K562 (cell line): ENCODE results near the gene ARHGEF17. TPM values are rescaled to one million over a fixed set of nuclear protein-coding genes. Genes with fewer than 3 reads are reported as not detected.

Experiments
- BHLHE40 ChIP-seq: IDR thresholded peaks from 2 replicates; pipeline ENCODE4 v1.6.1; 2011; ENCODE audit warnings: low read length, improper control_type of control experiment
- CTBP1 ChIP-seq: fragments of 450-650 bp; IDR thresholded peaks from 2 replicates; pipeline ENCODE4 v1.6.1; 2016; ENCODE audit warnings: borderline replicate concordance
- ILK ChIP-seq: fragments of 450-650 bp; IDR thresholded peaks from 2 replicates; pipeline ENCODE4 v1.6.1; 2016; ENCODE audit warnings: missing genetic modification characterization, low read depth, mild to moderate bottlenecking, missing compliant biosample characterization, moderate library complexity, borderline replicate concordance
- KDM2B ChIP-seq: fragments of 250-450 bp; sonication (Bioruptor Pico); IDR thresholded peaks from 2 replicates; pipeline ENCODE4 v1.8.0; 2021; ENCODE audit warnings: mild to moderate bottlenecking, moderate library complexity
- KLF16 ChIP-seq: IDR thresholded peaks from 2 replicates; pipeline ENCODE4 v1.6.1; 2016; ENCODE audit warnings: antibody characterized with exemption
- MYNN ChIP-seq, 2 experiments: sonication (generic); formaldehyde crosslinking in 1 of 2; IDR thresholded peaks; 2 replicates each; pipeline versions ENCODE4 v1.5.0 to v1.6.1; 2016 to 2020; ENCODE audit warnings: antibody characterized with exemption in 1 of 2, missing genetic modification reagents in 1 of 2
- RBM34 ChIP-seq: fragments of 200-400 bp; formaldehyde crosslinking; IDR thresholded peaks from 2 replicates; pipeline ENCODE4 v1.6.1; 2018; ENCODE audit warnings: low read length, borderline replicate concordance; ENCODE audit not compliant: insufficient read depth
- ZNF217 ChIP-seq: sonication (generic); formaldehyde crosslinking; IDR thresholded peaks from 2 replicates; pipeline ENCODE4 v1.8.0; 2022; ENCODE audit warnings: mild to moderate bottlenecking, missing genetic modification reagents
- ZNF407 ChIP-seq: fragments of 450-650 bp; IDR thresholded peaks from 2 replicates; pipeline ENCODE4 v1.6.1; 2016; ENCODE audit warnings: low read depth
- ZNF449 ChIP-seq: fragments of 250-450 bp; sonication (Bioruptor Pico); IDR thresholded peaks from 2 replicates; pipeline ENCODE4 v1.8.0; 2022; ENCODE audit warnings: moderate library complexity, mild to moderate bottlenecking, inconsistent platforms
- polyA plus RNA-seq, 8 experiments: library from polyadenylated mRNA; depleted of rRNA in 4 of 8; stranded (reverse) in 5 of 8; unstranded in 3 of 8; fragments of >200 nt; fragmentation: Nextera tagmentation in 2 of 8; fragmentation: Illumina TruSeq in 1 of 8; extraction: Ambion mirVana in 2 of 8; extraction: Trizol in 1 of 8; gene quantifications; 2 replicates each; pipeline versions ENCODE4 v1.2.1 to v1.2.3, GENCODE V29; 2011 to 2014; ENCODE audit warnings: inconsistent platforms in 1 of 8, missing spikeins in 1 of 8
- total RNA-seq, 7 experiments: library from RNA; depleted of rRNA in 6 of 7; stranded (reverse); fragments of >200 nt in 6 of 7; fragmentation: Illumina TruSeq in 2 of 7; extraction: Trizol in 2 of 7; gene quantifications; 2 replicates each; pipeline versions ENCODE4 v1.2.1 to v1.2.3, GENCODE V29; 2011 to 2021; ENCODE audit warnings: low replicate concordance in 1 of 7
- TF ChIP-seq, protein P1 (sequence below): fragments of 450-650 bp; IDR thresholded peaks from 2 replicates; pipeline ENCODE4 v1.6.1; 2017; ENCODE audit warnings: antibody characterized with exemption, mild to moderate bottlenecking
- TF ChIP-seq, protein P2 (sequence below): fragments of 250-450 bp; sonication (Bioruptor Pico); IDR thresholded peaks from 2 replicates; pipeline ENCODE4 v1.5.0; 2020; ENCODE audit warnings: mild to moderate bottlenecking

Gene ARHGEF17
- total and polyA plus RNA-seq, 9 of the 15 experiments (the other 6 are each of a cell fraction or from before 2014, with no cell fraction given) = 0.04 to 0.68 (median 0.10) TPM; not detected in 2

DNA sequence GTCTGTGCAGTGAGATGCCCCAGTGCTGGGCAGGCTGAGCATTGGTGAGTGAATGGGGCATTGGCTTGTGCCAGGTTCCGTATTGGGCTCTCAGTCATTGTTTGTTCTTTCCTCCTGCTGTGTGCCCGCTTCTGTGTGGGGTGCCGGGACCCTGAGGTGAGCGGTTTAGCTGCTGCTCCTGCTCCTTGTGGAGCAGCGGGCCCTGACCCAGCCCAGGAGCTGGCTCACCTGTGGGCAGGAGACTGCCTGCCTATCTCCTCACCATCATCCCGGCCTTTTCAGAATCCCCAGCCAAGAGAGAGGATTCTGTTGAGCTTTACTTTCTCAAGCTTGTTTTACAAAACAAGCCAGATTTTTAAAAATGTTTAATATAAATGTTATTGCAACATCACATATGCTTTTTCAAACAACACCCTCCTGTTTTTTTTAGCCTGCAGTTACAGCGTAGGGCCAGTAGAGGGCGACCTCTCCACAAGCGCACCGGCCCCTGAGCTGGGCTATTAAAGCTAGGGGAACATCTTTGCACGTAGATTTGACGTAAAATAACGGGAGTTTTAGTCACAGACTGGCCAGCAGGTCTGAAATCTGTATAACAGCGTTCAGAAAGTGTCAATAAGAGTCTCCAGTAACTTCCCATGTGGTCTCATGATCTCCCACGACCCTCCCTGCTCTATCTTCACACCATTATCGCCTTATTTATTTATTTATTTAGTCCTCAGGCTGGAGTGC is 43.0 kb downstream of the ARHGEF17 start (continued):
- TF ChIP-seq, protein P1, sequence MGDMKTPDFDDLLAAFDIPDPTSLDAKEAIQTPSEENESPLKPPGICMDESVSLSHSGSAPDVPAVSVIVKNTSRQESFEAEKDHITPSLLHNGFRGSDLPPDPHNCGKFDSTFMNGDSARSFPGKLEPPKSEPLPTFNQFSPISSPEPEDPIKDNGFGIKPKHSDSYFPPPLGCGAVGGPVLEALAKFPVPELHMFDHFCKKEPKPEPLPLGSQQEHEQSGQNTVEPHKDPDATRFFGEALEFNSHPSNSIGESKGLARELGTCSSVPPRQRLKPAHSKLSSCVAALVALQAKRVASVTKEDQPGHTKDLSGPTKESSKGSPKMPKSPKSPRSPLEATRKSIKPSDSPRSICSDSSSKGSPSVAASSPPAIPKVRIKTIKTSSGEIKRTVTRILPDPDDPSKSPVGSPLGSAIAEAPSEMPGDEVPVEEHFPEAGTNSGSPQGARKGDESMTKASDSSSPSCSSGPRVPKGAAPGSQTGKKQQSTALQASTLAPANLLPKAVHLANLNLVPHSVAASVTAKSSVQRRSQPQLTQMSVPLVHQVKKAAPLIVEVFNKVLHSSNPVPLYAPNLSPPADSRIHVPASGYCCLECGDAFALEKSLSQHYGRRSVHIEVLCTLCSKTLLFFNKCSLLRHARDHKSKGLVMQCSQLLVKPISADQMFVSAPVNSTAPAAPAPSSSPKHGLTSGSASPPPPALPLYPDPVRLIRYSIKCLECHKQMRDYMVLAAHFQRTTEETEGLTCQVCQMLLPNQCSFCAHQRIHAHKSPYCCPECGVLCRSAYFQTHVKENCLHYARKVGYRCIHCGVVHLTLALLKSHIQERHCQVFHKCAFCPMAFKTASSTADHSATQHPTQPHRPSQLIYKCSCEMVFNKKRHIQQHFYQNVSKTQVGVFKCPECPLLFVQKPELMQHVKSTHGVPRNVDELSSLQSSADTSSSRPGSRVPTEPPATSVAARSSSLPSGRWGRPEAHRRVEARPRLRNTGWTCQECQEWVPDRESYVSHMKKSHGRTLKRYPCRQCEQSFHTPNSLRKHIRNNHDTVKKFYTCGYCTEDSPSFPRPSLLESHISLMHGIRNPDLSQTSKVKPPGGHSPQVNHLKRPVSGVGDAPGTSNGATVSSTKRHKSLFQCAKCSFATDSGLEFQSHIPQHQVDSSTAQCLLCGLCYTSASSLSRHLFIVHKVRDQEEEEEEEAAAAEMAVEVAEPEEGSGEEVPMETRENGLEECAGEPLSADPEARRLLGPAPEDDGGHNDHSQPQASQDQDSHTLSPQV = no peak
- TF ChIP-seq MYNN (IDR thresholded peaks at IDR 0.05) = no peak
- no peak for TF ChIP-seq MYNN (CRISPR knock-in tag; IDR thresholded peaks at IDR 0.05)
- no peak for TF ChIP-seq ZNF449 (CRISPR knock-in tag)
- no peak for TF ChIP-seq ZNF217
- peak; percentile 59 for TF ChIP-seq KLF16
- TF ChIP-seq, protein P2, sequence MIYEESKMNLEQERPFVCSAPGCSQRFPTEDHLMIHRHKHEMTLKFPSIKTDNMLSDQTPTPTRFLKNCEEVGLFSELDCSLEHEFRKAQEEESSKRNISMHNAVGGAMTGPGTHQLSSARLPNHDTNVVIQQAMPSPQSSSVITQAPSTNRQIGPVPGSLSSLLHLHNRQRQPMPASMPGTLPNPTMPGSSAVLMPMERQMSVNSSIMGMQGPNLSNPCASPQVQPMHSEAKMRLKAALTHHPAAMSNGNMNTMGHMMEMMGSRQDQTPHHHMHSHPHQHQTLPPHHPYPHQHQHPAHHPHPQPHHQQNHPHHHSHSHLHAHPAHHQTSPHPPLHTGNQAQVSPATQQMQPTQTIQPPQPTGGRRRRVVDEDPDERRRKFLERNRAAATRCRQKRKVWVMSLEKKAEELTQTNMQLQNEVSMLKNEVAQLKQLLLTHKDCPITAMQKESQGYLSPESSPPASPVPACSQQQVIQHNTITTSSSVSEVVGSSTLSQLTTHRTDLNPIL (CRISPR knock-in tag) = no peak
- no peak for TF ChIP-seq CTBP1
- TF ChIP-seq KDM2B (CRISPR knock-in tag) = no peak
- no peak for TF ChIP-seq ZNF407
- no peak for TF ChIP-seq ILK (tag)
- TF ChIP-seq RBM34 = no peak
- peak; percentile 19; the same call in 1 of the 2 replicates for TF ChIP-seq BHLHE40
